Superior temporal gyrus (tissue), 1 donor: ENCODE measurements around the gene PLA2R1.

ENCODE experiments used
- DNase-seq: peaks from one replicate; pipeline ENCODE4 v3.0.0-alpha.2; 2016; ENCODE audit errors: extremely low spot score

PLA2R1 gene

GRCh38 chr2:159933727-159934049, 128.7 kb downstream of the PLA2R1 start:
- no peak for DNase-seq

- DNase-seq: no peak
Observed at GRCh38 chr2:159933040-159933726, 129.2 kb downstream of the PLA2R1 start.

- no peak for DNase-seq
Observed at GRCh38 chr2:159926695-159927094, 135.7 kb downstream of the PLA2R1 start.

- no peak for DNase-seq
Observed at GRCh38 chr2:159925975-159926374, 136.4 kb downstream of the PLA2R1 start.

DNA sequence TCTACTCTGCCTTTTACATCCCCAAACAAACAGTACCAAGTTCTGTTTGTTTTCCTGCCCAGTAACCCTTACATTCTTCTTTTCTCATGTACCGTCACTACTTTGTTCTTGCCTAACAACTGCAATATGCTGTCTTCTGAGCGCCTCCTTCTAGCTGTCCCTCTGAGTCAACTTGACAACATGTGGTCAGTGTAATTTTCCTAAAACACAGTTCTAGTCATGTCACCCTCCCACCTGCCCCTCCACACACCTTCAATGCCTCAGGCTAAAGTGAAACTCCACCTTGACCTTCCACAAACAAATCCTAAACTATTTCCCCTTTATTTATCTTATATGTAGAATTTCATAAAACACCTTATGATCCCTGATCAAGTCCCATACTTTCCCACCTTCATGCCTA, 139.9 kb downstream of the PLA2R1 start:
- DNase-seq: no peak

DNA sequence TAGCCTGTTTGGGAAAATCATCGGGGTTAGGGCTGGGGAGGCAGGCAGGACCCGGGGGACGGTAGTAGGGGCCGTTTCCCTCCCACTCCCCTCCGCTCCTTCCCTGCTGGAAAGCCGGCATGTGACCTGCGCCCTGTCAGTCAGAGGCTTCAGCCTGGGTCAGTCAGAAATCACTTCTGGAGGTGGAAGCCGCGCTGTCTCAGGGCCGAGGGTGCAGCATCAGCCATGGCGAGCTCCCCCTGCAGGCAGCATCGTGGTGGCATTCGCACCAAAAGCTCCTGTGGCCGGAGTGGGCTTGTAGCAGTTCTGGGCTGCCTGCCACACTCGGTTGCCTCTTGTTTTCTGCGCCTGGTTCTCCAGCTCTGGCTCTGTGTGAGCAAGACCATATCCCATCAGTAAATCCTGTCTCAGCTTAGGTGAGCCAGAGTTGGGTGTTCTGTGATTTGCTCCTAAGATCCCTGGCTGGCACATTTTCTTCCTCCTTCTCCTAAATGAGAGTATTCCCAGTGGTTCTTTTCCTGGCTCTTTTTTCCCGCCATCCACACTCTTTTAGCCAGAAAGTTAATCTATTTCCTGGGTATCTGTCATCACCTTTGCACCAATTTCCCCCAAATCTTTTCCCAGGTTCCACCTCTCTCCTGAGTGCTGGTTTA, 140.5 kb downstream of the PLA2R1 start:
- no peak for DNase-seq

- no peak for DNase-seq
Observed at GRCh38 chr2:159916511-159916910, 145.9 kb downstream of the PLA2R1 start.

DNA sequence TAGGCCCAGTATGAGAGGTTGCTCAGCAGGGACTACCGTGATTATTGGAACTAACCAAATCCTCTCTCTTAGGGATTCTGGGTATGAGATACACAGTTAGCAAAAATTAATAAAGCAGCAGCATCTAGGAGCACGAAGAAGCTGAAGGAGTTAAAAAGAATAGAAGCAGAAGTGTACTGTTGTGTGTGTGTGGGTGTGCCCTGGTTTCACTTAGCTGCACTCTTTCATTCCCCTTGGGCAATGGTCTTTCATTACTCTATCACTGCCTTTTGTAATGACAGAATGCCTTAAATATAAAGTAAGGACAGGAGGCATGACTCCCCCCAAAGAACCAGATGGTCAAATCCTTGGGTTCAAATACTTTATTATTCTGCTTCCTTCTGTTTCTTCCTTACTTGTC, 148.5 kb downstream of the PLA2R1 start:
- no peak for DNase-seq

- no peak for DNase-seq
Observed at GRCh38 chr2:159912580-159912979, 149.8 kb downstream of the PLA2R1 start.

GRCh38 chr2:159910951-159911350, 151.5 kb downstream of the PLA2R1 start:
- DNase-seq: no peak

DNA sequence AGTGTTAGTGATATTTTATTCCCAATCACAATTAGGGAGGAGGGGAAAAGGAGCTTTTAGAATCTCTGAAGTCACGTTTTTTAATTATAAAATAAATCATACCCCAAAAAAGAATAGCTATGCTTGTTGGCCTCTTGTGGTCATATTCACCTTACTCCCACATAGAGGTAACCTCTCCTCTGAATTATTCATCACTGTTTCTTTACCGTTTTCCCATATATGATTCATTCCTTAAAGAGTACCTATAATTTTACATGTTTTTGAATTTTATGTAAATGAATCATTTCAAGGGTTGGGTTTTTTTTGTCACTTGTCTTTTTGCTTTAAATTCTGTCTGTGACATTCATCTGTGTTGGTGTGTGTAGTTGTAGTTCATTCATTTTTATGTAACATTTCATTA, 153.8 kb downstream of the PLA2R1 start:
- DNase-seq: no peak

GRCh38 chr2:159907909-159908308, 154.5 kb downstream of the PLA2R1 start:
- no peak for DNase-seq

DNA sequence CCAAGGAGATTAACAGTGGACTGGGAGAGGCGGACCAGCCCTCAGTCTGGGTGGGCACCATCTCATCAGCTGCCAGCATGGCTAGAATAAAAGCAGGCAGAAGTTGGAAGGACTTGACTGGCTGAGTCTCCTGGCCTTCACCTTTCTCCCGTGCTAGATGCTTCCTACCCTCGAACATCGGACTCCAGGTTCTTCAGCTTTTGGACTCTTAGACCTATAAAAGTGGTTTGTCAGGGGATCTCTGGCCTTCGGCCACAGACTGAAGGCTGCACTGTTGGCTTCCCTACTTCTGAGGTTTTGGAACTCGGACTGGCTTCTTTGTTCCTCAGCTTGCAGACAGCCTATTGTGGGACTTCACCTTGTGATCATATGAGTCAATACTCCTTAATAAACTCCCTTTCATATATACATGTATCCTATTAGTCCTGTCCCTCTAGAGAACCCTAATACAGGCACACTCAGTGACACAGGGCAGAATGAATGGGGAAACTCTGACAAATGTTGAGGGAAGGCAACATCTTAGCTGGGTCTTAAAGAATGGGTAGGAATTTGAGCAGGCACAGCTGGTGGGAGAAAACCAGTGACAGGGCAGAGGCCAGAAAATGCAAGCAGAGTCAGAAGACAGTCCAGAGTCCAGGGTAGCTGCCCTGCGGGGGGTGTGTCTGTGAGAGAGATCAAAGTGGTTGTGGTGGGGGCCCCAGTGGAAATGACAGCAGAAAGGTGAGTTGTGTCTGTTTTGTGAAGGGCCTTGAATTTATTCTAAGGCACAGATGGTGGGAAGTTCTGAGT, 156.3 kb downstream of the PLA2R1 start:
- no peak for DNase-seq

GRCh38 chr2:159904959-159905305, 157.5 kb downstream of the PLA2R1 start:
- no peak for DNase-seq

DNA sequence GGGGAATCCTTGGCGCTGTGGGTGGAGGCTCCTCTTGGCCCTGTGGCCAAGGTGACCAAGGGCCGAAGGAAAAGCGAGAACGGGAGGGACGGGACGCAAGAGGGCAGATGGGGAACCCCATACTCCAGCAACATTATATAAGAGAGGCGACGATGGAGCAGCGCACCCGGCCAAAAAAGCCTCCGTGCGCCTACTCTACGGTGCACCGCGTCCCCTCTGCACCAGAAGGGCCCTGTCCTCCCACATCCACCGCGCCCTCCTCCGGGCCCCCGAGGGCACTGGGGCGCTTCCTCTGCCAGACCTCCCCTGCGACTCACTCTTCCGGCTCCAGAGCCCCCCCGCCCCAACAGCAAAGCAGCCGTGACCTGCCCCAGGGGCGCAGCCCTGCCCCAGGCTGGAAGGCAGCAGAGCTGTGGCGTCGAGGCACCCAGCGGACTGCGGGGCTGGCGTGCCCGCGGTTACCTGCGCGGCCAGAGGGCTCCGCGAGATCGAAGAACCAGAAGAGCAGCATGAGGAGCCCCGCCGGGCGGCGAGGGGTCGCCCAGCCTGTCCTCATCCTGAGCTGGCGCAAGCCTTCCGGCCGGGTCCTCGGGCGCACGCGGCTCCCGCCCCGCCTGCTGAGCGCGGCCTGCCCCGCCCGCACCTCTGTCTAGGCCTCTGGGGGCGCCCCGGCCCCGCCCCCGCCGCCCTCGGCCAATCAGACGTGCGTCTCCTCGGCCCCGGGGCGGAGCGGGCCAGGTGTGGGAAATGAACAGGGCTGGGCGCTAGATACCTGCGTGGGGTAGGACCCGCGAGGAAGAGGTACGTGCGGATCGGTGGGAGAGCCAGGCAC, 158.1 kb downstream of the PLA2R1 start, which contains the start of gene LY75:
LY75 (minus strand) TSS at position 630 of the 832 bp plus-strand sequence.
- DNase-seq: no peak

DNA sequence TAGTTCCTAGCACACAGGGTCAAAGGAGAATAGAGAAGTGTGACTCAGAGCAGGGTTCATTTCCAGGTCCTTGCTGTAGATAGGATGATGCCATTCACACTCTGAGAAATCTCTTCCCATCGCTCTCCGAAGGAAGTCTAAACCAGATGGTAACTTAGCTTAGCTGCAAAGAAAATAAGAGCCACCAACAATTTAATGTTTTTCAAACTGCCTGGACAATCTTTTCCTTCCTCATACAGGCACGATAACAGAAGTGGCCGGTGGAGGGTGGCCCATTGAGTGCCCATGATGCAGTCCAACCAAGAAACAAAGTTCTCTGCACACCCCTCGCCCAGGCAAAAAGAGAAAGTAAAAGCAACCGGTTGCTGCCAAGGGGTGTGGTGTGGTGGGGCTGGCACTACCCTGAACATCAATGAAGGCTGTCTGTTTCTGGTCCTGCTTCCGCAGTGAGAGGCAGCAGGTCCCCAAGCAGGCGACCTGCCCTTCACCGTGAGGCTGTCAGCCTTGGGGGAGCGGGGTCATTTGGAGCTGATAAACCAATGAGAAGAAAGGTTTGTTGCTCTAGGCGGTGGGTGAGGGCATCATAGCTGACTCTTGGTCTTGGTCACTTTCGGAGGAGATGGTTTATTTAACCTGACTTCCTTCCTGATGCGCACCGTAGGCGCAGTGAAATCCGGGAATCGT, 158.8 kb downstream of the PLA2R1 start:
- DNase-seq: no peak

DNA sequence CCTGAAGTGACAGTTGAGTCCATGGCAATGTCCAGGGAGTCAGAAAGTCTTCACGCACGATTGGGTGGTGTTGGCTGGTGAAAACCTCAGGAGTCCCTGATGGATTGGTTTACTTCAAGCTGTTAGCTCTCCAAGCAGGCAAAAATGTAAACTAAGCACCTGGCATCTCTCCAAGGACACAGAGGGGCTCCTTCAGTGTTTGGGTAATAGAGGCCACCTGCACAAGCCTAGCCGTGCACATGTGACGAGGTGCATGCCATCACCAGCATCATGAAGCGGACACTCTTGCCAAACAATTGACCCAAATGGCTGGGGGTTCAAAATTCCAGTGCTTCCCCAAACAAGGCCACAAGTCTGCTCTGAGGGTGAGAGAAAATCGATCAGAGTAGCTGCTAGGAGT, 159.7 kb downstream of the PLA2R1 start:
- DNase-seq: no peak

DNA sequence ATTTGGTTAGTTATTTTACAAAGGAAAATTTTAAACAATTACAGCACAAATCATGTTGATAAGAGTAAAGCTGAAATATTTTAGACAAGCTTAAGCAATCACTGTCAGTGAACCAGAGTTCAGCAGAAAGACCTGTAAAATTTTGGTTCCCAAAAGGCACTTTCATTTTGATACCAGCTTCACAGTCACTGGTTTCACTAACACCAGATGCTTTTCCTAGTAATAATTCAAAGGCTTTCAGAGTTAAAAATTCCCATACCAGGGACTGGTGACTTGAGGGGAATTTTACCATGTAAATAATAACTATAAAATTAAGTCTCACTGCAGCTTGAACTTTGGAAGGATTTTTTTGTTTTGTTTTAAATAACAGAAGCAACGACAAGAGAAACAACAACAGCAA, 162.1 kb downstream of the PLA2R1 start:
- DNase-seq: no peak

DNA sequence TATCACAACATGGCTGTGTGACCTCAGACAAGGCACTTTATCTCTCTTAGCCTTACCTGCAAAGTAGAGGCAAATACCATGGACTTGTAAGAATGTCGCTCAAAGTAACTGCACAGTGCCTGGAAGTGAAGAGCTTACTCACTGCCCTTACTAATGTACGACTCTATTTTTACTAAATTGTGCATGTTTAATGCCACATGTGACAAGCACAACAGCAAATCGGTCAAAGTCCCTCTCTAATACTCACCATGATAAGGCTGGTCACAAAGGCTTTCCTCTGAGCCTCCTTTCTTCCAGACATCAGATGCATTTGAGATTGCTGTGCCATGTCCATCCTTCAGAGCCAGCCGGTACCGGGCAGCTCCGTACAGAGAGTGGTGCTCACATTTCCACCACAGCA, 164.0 kb downstream of the PLA2R1 start:
- no peak for DNase-seq

DNA sequence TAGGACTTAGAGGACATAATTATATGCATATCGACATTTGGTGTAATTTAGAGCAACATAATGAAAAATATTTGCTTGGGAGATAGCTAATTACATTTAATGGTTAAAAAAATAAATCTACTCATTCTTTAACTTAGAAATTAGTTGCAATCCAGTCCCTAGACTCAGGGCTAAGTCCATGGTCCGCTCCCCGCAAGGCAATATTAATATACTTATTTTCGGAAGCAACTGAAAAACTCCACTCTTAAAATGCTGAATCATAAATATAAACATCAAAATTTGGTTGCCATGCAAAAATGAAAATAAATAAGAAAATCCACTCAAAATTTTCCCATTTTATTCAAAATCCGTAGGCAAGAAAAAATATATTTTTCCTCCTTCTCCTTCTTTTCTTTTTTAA, 164.7 kb downstream of the PLA2R1 start:
- DNase-seq: no peak

DNA sequence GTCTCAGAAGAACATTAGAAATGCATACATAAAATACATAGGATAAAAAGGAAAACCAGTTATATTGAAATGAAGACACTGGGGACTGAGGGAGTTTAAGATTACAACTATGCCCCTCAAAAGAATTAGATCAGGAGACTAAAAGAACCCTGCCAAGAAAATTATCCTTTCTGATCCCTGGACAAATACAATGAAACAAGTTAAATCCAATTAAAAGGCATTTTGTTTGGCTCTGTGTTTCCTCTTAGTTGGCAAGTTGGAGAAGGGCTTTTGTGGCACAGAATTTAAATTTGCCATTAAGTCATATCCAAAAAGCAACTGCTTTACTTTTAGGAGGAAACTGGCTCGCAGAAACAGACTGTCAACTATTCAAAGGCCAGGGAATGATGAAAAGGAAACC, 165.3 kb downstream of the PLA2R1 start:
- no peak for DNase-seq
